ENCODE results near the gene CLIC6.

GRCh38 chr21:34688145-34688544, 19.4 kb downstream of the CLIC6 start:
- TF ChIP-seq EZH2phosphoT487 (IDR thresholded peaks at IDR 0.05; ENCODE audit: borderline replicate concordance, low read length) (no peak), EZH2 (IDR thresholded peaks at IDR 0.05; ENCODE audit: low read length, unreplicated experiment) (no peak)
